Measurements from ENCODE around the gene KCNJ16. TPM values are rescaled to one million over a fixed set of nuclear protein-coding genes. Genes with fewer than 3 reads are reported as not detected.

KCNJ16 gene
- total RNA-seq, 4 donors from 2014 or later: 1.00 TPM; not detected in 3

- Histone ChIP-seq H3K4me1 (peaks cover 27 to 34% of the 10 kb centered on the region in 2 donors), H3K27me3 (no peaks in the 10 kb centered on the region), H3K4me3 (no peak overlapping the region), H3K27ac (no peak overlapping the region), H3K9me3 (no peaks in the 10 kb centered on the region), H3K36me3 (no peaks in the 10 kb centered on the region)
- TF ChIP-seq POLR2A (IDR thresholded peaks at IDR 0.05): no peak
- no peak for DNase-seq
- intact Hi-C loops (cut with DNase I; ENCODE audit: low total_unique reads) (loop anchor here (10.0 kb wide), 1 partner anchor 399 kb away; no protein-coding TSS in a partner anchor), in situ Hi-C loops (cut with MboI; ENCODE audit: low sequenced_read_pairs in 4 of 4) (loop anchor here in 2 of 4 donors (25.0 kb wide), 2 partner anchors 397 to 797 kb away; partner anchors contain the start of gene ABCA5 (in 1 of the 2))
- ATAC-seq: no peak
Measured at GRCh38 chr17:70134042-70134441, 59.0 kb downstream of the KCNJ16 start.

DNA sequence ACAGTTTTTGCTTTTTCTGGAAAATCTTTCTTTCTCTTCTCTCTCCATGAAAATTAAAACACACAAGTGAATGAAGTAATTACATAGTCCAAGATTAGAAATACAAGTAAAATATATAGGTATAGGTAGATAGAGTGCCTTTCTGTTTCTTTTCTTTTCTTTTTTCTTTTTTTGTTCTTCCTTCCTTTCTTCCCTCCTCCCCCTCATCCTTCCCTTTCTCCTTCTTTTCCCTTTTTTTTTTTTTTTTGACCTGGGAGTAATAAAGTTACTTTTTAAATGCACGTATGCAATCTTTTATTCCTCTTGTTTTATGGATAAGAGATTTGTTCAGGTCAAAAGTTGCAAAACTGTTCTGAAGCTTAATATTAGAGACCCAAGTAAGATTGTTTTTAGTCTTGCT, 59.8 kb downstream of the KCNJ16 start:
- ATAC-seq: no peak
- H3K27ac ChIP-seq: no peak overlapping the region
- TF ChIP-seq POLR2A (IDR thresholded peaks at IDR 0.05): no peak
- TF ChIP-seq, protein P1, sequence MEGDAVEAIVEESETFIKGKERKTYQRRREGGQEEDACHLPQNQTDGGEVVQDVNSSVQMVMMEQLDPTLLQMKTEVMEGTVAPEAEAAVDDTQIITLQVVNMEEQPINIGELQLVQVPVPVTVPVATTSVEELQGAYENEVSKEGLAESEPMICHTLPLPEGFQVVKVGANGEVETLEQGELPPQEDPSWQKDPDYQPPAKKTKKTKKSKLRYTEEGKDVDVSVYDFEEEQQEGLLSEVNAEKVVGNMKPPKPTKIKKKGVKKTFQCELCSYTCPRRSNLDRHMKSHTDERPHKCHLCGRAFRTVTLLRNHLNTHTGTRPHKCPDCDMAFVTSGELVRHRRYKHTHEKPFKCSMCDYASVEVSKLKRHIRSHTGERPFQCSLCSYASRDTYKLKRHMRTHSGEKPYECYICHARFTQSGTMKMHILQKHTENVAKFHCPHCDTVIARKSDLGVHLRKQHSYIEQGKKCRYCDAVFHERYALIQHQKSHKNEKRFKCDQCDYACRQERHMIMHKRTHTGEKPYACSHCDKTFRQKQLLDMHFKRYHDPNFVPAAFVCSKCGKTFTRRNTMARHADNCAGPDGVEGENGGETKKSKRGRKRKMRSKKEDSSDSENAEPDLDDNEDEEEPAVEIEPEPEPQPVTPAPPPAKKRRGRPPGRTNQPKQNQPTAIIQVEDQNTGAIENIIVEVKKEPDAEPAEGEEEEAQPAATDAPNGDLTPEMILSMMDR (IDR thresholded peaks at IDR 0.05 in 4 of 5, conservative IDR thresholded peaks at IDR 0.05 in 1 of 5): no peak
- H3K36me3 ChIP-seq: no peaks in the 10 kb centered on the region
- no peaks in the 10 kb centered on the region for H3K27me3 ChIP-seq
- peaks cover 30 to 34% of the 10 kb centered on the region in 2 donors for H3K4me1 ChIP-seq
- H3K9me3 ChIP-seq: no peaks in the 10 kb centered on the region
- in situ Hi-C loops (cut with MboI; ENCODE audit: low sequenced_read_pairs in 4 of 4): loop anchor here in 2 of 4 donors (25.0 kb wide), 2 partner anchors 397 to 797 kb away; partner anchors contain the start of gene ABCA5 (in 1 of the 2)
- H3K4me3 ChIP-seq: no peak overlapping the region
- intact Hi-C loops (cut with DNase I; ENCODE audit: low total_unique reads): loop anchor here (5.0 to 10.0 kb wide), 3 partner anchors 82 to 400 kb away; no protein-coding TSS in a partner anchor
- no peak for DNase-seq

GRCh38 chr17:70136131-70136530, 61.1 kb downstream of the KCNJ16 start:
- Histone ChIP-seq H3K27me3 (no peaks in the 10 kb centered on the region), H3K4me3 (no peak overlapping the region), H3K36me3 (no peaks in the 10 kb centered on the region), H3K9me3 (no peaks in the 10 kb centered on the region), H3K27ac (peak overlapping the region; percentile 91 to 98 (median 93)), H3K4me1 (peaks cover 23 to 29% of the 10 kb centered on the region in 2 donors)
- intact Hi-C loops (cut with DNase I; ENCODE audit: low total_unique reads) (loop anchor here (5.0 to 10.0 kb wide), 3 partner anchors 84 to 401 kb away; no protein-coding TSS in a partner anchor), in situ Hi-C loops (cut with MboI; ENCODE audit: low sequenced_read_pairs in 4 of 4) (loop anchor here in 2 of 4 donors (25.0 kb wide), 2 partner anchors 399 to 799 kb away; partner anchors contain the start of gene ABCA5 (in 1 of the 2))
- TF ChIP-seq POLR2A (IDR thresholded peaks at IDR 0.05): no peak
- TF ChIP-seq, protein P1 (IDR thresholded peaks at IDR 0.05 in 4 of 5, conservative IDR thresholded peaks at IDR 0.05 in 1 of 5): no peak
- no peak for DNase-seq
- ATAC-seq: no peak

GRCh38 chr17:70137451-70138230, 62.6 kb downstream of the KCNJ16 start:
- Histone ChIP-seq H3K27ac (peak overlapping the region; percentile 91 to 98 (median 93)), H3K9me3 (no peaks in the 10 kb centered on the region), H3K27me3 (no peaks in the 10 kb centered on the region), H3K36me3 (no peaks in the 10 kb centered on the region), H3K4me3 (peak overlapping the region; percentile 51 to 59 (median 54)), H3K4me1 (peaks cover 19 to 23% of the 10 kb centered on the region in 2 donors)
- intact Hi-C loops (cut with DNase I; ENCODE audit: low total_unique reads): loop anchor here (1.0 to 10.0 kb wide), 4 partner anchors 32 to 403 kb away; partner anchors contain the start of gene KCNJ2
- TF ChIP-seq, protein P1 (IDR thresholded peaks at IDR 0.05 in 4 of 5, conservative IDR thresholded peaks at IDR 0.05 in 1 of 5): no peak
- TF ChIP-seq POLR2A (IDR thresholded peaks at IDR 0.05): peak; percentile 63 to 88
- DNase-seq: peak; percentile 89 to 94
- in situ Hi-C loops (cut with MboI; ENCODE audit: low sequenced_read_pairs in 4 of 4): loop anchor here in 2 of 4 donors (25.0 kb wide), 2 partner anchors 400 to 800 kb away; partner anchors contain the start of gene ABCA5 (in 1 of the 2)
- ATAC-seq: peak; percentile 97

All from gastrocnemius medialis (tissue), 4 donors.